NCI-H2029 (cell line): ENCODE results near the gene PAQR4.
"Not testable (repeated sequence)": the region's sequence is repeated elsewhere in the genome, so short reads cannot be mapped to it uniquely, and the experiment has no call there.

Experiments
- DNase-seq: peaks from one replicate; lab custom pipeline; 2025; lab: John Stamatoyannopoulos, UW

PAQR4 gene

DNA sequence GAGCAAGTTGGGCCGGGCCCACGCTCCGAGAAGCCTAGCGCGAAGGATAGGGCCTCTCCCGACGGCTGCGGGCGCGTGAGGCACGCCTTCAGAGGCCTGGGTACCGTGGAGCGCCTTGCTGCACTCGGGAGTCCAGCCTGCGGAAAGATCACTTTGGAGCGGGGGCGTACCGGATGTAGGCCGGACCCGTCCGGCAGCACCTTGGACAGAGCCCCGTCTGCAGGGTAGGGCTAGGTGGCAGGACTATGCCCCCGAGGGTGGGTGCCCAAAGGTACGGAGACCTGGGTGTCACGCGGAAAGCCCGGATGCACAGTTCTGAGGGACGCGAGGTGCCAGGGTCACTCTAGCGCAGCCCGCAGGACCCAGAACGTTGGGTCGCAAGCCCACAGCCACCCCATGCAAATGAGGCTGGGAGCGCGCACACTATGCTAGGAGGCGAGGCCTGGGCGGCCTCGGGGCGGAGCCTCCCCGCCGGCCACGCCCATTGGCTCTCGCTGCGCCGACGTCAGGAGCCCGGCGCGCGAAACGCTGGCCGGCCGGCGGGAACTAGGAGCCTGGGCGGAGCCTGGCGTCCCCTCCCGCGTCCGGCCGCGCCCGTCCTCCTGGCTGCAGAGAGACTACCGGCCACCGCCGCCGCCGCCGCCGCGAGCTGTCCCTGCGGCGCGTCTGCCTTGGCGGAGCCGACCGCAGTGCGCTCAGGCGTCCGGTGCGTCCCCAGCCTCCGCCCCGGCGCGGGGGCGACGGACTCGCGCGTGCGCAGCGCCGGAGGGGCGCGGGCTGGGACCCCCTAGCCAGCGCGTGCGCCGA lies at the start of gene PAQR4:
PAQR4 (plus strand) TSS at position 611 of the 807 bp plus-strand sequence. CDS start 327 bp downstream, outside the sequence.
- DNase-seq: peak; percentile 82

- DNase-seq: peak; percentile 13
Measured at GRCh38 chr16:2919511-2920255, 49.5 kb upstream of the PAQR4 start.

GRCh38 chr16:2923481-2923880 lies 45.7 kb upstream of the PAQR4 start:
- no peak for DNase-seq

DNA sequence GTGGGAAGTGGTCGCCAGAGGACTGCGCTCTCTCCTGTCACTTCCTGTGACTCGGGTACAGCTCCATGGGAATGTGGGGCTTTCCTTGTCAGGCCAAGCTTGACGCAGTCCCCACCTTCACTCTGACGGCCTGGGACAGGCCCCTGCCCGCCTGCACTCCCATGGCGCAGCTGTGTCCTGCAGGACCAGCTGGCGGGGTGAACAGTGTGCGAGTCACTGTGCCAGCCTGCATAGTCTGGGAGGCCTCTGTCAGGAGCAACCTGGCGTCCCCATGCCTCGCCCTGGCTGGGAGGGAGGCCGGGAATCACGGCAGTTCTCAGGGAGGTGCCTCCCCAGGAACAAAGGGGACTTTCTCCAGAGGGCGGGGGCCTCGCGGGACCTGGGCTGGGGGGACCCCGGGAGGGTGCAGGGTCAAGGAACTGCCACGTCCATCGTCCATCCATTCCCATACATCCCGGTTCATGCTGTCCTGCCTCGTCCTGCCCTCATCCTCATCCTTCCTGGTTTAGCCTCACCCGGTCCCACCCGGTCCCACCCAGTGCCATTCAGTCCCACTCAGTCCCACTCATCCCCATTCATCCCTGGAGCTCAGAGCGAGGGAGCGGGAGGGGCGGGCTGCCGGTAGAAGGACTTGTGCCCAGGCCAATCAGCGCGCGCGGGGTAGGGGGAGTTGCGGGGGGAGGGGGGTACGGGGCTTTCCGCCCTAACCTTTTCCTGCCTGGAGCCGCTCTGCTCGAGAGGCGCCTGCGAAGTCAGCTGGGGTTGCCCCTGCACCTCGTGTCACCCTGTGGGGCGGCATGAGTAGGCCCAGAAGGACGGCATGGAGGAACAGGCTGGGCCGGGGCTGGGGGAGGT lies 44.0 kb upstream of the PAQR4 start:
- no peak for DNase-seq

- DNase-seq: no peak
Measured at GRCh38 chr16:2925951-2926649, 43.0 kb upstream of the PAQR4 start.

- DNase-seq: no peak
Measured at GRCh38 chr16:2926650-2926999, 42.5 kb upstream of the PAQR4 start.

DNA sequence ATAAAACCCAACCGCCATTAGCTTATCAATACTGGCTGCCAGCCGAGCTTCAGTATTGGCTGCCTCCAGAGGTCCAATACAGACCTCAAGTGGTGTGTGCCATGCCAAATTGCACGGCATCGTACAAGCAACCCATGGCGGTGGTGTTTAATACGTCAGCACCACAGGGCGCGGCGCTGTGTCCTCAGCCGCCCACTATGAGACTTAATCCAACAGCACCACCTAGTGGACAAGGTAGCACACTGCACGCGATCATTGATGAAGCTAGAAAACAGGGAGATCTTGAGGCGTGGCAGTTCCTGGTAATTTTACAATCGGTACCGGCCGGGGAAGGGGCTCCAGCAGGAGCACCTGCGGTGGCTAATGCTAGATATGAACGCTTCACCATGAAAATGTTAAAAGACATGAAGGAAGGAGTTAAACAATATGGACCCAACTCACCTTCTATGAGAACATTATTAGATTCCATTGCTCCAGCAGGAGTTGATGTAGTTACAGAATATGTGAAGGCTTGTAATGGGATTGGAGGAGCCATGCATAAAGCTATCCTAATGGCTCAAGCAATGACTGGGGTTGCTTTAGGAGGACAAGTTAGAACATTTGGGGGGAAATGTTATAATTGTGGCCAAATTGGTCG lies 42.0 kb upstream of the PAQR4 start:
- peak; percentile 74 for DNase-seq

GRCh38 chr16:2928151-2928550 lies 41.0 kb upstream of the PAQR4 start:
- DNase-seq: not testable (repeated sequence)

GRCh38 chr16:2928796-2929195 lies 40.4 kb upstream of the PAQR4 start:
- DNase-seq: no peak

- no peak for DNase-seq
Measured at GRCh38 chr16:2929693-2930092, 39.5 kb upstream of the PAQR4 start.

DNA sequence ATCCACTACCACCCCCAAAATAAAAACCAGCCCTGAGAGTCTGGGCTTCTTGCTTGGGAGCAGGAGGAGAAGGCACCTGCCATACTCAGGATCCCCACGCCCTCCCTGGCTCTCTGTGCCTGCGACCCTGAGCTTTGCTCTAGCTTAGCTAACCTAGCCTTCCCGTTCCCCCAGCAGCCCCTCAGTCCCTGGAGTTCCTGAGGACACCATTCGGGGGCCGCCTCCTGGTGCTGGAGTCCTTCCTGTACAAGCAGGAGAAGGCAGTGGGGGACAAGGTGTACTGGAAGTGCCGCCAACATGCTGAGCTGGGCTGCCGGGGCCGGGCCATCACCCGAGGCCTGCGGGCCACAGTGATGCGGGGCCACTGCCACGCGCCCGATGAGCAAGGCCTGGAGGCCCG lies 38.9 kb upstream of the PAQR4 start:
- DNase-seq: no peak

DNA sequence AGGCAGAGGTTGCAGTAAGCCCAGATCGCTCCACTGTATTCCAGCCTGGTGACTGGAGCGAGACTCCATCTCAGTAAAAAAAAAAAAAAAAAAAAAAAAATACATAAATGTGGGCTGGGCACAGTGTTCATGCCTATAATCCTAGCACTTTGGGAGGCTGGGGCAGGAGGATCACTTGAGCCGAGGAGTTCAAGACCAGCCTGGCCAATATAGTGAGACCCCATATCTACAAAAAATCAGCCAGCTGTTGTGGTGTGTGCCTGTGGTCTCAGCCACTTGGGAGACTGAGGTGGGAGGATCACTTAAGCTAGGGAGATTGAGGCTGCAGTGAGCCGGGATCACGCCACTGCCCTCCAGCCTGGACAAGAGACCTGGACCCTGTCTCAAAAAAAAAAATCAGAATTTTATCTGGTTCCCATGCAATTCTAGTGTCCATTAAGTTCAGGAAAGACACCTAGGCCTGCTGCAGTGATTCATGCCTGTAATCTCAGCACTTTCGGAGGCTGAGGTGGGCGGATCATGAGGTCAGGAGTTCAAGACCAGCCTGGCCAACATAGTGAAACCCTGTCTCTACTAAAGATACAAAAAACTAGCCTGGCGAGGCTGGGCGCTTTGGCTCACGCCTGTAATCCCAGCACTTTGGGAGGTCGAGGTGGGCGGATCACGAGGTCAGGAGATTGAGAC lies 37.8 kb upstream of the PAQR4 start:
- not testable (repeated sequence) for DNase-seq

- no peak for DNase-seq
Measured at GRCh38 chr16:2933136-2933535, 36.0 kb upstream of the PAQR4 start.

DNA sequence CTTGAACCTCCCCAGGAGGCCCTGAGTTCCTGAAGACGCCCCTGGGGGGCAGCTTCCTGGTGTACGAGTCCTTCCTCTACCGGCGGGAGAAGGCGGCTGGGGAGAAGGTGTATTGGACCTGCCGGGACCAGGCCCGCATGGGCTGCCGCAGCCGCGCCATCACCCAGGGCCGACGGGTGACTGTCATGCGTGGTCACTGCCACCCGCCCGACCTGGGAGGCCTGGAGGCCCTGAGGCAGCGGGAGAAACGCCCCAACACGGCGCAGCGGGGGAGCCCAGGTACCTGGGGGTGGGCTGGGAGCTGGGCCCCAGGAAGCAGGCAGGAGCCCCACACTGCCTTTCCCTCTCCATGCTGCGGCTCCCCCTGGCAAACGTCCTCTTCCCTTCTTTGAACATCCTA lies 35.4 kb upstream of the PAQR4 start:
- DNase-seq: no peak

DNA sequence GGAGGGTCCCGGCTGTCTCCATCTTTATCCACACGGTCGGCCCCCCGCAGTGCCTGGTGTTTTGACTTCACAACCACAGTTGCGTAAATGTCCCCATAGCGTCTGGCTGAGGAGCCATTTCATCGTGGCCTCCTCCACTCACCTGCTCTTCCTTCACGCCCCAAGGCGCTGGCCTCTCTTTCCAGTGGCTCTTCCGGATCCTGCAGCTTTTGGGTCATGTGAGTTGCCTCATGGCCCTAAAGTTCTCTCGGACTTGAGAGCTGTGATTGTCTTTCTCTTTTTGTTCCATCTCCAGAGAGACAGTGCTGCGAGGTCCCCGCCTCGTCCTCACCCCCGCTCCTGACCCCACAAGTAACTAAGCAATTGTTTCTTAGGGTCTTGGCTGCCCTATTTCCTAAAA lies 34.7 kb upstream of the PAQR4 start:
- DNase-seq: no peak

GRCh38 chr16:2936436-2937011 lies 32.6 kb upstream of the PAQR4 start:
- no peak for DNase-seq

DNA sequence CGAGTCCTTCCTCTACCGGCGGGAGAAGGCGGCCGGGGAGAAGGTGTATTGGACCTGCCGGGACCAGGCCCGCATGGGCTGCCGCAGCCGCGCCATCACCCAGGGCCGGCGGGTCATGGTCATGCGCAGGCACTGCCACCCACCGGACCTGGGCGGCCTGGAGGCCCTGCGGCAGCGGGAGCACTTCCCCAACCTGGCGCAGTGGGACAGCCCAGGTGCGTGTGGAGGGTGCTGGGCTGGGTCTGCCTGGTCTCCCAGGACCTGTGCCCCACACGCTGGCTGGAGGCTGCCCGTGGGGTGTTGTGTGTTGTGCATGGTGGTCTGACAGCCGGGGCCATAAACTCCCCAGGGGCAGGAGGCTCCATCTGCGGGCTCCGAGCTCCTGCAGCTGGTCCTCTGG lies 32.0 kb upstream of the PAQR4 start:
- no peak for DNase-seq

- no peak for DNase-seq
Measured at GRCh38 chr16:2938206-2938605, 30.9 kb upstream of the PAQR4 start.

DNA sequence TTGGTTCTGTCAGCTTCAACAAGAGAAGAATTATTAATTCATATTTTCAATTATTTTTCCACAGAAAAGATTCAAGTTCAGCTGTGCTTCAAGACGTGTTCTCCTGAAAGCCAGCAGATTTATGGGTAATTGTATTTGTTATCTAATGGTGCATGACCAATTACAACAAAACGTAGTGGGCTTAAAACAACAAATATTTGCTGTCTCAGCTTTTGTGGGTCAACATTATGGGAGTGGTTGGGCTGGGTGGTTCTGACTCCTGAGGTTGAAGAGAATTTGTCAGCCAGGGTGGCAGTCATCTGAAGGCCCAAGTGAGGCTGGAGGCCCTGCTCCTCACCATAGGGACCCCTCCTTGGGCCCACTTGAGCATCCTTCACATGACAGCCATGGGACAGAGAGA lies 29.2 kb upstream of the PAQR4 start:
- DNase-seq: no peak

DNA sequence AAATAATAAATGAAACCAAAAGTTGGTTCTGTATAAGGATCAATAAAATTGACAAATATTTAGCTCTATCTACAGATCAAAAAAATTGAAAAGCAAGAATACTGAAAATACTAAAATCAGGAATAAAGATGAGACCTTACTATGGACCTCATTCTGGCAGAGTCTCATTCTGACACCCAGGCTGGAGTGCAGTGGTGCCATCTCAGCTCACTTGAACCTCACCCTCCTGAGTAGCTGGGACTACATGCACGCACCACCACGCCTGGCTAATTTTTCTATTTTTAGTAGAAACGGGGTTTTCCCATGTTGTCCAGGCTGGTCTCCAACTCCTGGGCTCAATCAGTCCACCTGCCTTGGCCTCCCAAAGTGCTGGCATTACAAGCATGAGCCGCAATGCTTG lies 27.1 kb upstream of the PAQR4 start:
- DNase-seq: no peak
